ENCODE measurements around the gene PDXDC1.
"Not testable (repeated sequence)": the region's sequence is repeated elsewhere in the genome, so short reads cannot be mapped to it uniquely, and the experiment has no call there.

Gene PDXDC1

GRCh38 chr16:15149260-15149659 is 174.4 kb downstream of the PDXDC1 start:
- not testable (repeated sequence) for DNase-seq (ENCODE audit: low read depth in 2 of 2, low spot score in 1 of 2)

DNA sequence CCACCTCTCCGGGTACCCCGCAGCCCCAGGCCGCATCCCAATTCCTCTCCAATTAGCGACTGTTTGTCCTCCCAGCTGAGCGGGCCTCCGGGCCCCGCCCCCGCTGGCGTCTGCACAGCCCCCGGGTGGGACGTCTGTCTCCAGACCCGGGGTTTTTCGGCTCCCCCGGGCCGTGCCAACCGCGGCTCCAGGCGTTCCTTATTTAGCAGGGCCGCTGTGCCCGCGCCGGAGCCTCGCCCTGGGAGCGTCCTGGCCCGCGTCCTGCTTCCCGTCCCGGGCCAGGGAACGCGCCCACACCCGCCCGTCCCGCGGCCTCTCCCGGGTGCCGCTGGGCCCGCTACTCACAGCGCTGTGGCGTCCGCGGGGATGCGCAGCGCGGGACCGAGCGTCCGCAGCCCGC is 179.2 kb downstream of the PDXDC1 start:
- DNase-seq (ENCODE audit: low read depth in 2 of 2, low spot score in 1 of 2): not testable (repeated sequence)

DNA sequence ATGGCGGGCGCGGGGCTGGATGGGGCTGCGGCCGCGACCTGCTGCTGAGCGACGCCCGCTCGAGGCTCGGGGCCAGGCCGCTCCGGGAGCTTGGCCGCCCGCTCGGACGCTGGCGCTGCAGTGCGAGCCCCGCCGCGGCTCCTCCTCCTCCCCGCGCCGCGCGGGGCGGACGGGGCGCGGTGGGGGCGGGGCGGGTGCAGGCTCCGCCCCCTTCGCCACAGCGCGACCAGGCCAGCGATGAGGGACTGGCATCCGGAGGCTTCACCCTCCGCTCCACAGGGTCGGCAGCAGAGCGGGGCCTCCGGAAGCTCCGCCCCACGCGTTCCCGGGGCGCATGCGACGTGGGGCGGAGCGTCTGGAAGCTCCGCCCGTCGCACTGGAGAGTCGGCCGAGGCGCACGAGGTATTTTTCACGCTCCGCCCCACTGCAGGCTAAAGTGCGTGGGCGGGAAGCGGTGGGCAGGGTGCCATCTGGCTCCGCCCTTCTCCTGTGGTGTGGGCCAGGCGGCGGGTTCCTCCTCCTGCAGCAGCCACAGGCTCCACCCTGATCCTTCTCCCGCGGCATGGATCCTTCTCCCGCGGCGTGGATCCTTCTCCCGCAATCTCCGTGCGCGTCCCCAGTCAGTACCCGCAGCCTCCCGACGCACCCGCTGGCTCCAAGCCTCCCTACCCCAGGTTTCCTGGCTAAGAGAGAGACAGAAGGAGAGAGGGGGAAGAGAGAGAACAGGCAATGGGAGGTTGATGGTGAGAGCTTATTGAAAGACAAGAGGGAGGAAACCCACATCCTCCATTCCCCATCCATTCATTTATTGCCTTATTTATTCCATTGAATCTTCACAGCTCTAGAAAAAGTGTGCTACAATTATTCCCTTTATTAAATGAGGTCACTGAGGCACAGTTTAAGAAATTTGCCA is 180.1 kb downstream of the PDXDC1 start:
- peak; percentile 58 to 79 for DNase-seq (ENCODE audit: low read depth in 2 of 2, low spot score in 1 of 2)

GRCh38 chr16:15157644-15158043 is 182.8 kb downstream of the PDXDC1 start:
- not testable (repeated sequence) for DNase-seq (ENCODE audit: low read depth in 2 of 2, low spot score in 1 of 2)

DNA sequence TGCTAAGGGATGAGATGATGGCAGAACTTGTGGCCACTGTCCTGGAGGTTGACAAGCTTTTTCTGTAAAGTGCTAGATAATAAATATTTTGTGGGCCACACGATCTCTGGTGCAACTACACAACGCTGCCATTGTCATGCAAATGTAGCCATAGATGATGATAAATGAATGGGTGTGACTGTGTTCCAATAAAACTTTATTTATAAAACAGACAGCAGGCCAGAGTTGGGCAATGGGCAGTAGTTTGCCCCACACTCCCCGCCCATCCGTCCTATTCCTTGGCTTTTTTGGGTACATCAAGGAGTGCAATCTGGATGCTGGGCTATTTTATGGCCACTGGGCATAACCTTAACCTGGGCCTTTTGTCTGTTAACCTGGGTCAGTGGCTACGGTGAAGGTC is 184.8 kb downstream of the PDXDC1 start:
- not testable (repeated sequence) for DNase-seq (ENCODE audit: low read depth in 2 of 2, low spot score in 1 of 2)

DNA sequence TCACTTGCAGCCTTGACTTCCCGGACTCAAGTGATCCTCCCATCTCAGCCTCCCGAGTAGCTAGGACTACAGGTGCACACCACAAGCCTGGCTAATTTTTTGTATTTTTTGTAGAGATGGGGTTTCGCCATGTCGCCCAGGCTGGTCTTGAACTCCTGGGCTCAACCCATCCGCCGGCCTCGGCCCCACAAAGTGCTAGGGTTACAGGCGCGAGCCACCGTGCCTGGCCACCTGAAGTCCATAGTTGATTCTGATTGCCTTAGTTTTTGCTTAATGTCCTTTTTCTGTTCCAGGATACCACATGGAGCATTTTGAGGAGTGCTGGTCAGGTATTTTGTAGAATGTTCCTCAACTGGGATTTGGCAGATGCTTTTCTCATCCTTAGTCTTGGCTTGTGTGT is 185.7 kb downstream of the PDXDC1 start:
- not testable (repeated sequence) for DNase-seq (ENCODE audit: low read depth in 2 of 2, low spot score in 1 of 2)

- not testable (repeated sequence) for DNase-seq (ENCODE audit: low read depth in 2 of 2, low spot score in 1 of 2)
These were observed 188.2 kb downstream of the PDXDC1 start for GRCh38 chr16:15163055-15163454.

DNA sequence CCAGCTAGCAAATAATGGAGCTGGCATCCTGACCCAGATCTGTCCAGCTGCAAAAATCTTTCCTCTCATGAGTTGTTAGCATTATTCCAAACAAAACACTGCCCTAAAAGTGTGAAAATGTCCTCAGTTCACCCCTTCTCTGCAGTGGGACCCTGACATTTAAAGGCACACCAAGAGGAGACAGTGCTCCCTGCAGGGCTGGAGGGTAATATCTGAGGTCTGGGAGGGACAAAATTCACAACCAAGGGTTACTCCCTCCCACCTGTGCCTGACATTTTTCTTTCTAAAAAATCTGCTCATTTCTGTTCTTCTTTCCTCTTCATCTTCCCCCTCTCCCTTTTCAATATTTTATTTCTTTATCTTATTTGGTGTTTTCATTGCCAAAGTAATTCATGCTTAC is 191.4 kb downstream of the PDXDC1 start:
- not testable (repeated sequence) for DNase-seq (ENCODE audit: low read depth in 2 of 2, low spot score in 1 of 2)

- DNase-seq (ENCODE audit: low read depth in 2 of 2, low spot score in 1 of 2): not testable (repeated sequence)
These were observed 193.5 kb downstream of the PDXDC1 start for GRCh38 chr16:15168303-15168702.

- DNase-seq (ENCODE audit: low read depth in 2 of 2, low spot score in 1 of 2): not testable (repeated sequence)
These were observed 194.3 kb downstream of the PDXDC1 start for GRCh38 chr16:15168953-15169652.

GRCh38 chr16:15179909-15180308 is 205.1 kb downstream of the PDXDC1 start:
- DNase-seq (ENCODE audit: low read depth in 2 of 2, low spot score in 1 of 2): not testable (repeated sequence)

DNA sequence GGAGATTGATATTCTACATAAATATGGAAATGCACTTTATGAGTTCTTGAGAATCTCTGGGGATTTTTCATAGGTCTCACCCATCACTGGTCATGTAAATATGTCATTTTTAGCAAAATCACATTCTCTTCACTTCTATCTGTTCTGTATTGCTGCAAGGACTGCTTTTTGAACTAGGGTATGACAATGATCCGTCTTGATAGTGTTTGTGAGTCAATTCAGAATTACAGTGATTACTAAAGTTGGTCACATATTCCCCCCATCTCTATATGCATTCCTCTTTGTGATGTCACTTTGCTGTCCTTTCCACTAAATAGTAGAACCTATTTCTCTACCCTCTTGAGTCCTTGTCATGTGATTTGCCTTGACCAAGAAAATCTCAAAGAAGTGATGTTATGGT is 206.1 kb downstream of the PDXDC1 start:
- not testable (repeated sequence) for DNase-seq (ENCODE audit: low read depth in 2 of 2, low spot score in 1 of 2)

DNA sequence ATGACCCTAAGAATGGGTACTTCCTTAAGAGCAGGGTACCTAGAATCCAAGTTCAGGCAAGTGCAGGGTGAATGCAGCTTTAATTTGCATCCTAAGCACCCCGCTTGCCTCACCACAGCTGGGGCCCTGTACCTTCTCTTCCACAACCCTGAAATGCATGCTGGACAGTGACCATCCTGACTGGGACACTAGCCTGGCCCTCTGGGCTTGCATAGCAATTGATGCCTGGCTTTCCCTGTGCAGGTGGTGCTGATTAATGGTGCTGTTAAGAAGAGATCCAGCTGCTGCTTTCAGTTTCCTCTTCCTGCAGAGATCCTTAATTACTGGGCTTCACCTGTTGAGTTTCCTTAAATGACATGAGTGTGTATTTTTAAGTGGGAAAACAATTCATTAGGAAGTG is 209.2 kb downstream of the PDXDC1 start:
- not testable (repeated sequence) for DNase-seq (ENCODE audit: low read depth in 2 of 2, low spot score in 1 of 2)

All from stimulated activated CD8-positive, alpha-beta memory T cell treated with anti-CD3 and anti-CD28 coated beads, Interleukin-4, amount 100 ng/mL, for 4 hours (primary cell).